ENCODE measurements around the gene DHX35. TPM values are rescaled to one million over a fixed set of nuclear protein-coding genes. Genes with fewer than 3 reads are reported as not detected.

DHX35 gene
- polyA plus RNA-seq, 1 donor from 2014 or later: 21.3 TPM

DNA sequence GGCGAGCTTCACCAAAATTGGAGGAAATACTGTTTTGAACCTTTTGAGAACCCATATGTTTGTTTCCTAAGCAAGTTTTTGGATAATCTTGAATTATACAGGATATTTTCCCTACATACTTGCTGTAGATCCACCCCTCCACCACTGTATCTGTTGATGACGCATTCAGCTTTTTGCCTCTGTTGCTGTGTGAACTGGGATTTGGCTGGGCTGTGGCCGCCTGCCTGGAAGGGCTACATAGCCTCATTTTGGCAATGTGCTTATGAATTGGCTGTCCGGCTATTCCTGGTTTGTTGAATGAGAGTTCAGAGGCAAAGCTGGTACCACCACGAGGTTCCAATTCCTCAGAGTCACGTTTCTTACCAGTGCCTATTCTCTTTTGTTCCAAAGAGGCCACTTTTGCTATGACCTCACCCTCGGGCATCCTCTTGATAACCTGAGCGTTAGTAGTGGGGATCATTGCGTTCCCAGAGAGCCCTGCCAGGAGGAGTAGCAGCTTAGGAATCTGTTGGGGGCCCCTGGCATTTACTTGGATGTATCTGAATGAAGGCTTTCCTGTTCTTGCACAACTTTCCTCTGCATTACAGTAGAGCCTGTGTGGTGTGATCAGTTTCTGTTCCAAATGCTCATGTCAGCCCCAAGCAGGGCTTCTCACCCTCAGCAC is 29.6 kb upstream of the DHX35 start:
- peaks cover 37% of the 10 kb centered on the region for H3K79me2 ChIP-seq (replicated peaks; ENCODE audit: insufficient read depth, low read length)
- no peak overlapping the region for H3K27ac ChIP-seq (ENCODE audit: low read length)
- no peak overlapping the region for H2AFZ ChIP-seq (ENCODE audit: low read depth, low read length)
- no peaks in the 10 kb centered on the region for H3F3A ChIP-seq (ENCODE audit: insufficient read depth, low read length, poor library complexity, severe bottlenecking)
- H3K9me3 ChIP-seq (ENCODE audit: low read length): no peaks in the 10 kb centered on the region
- H3K36me3 ChIP-seq (ENCODE audit: insufficient read depth, low read length): no peaks in the 10 kb centered on the region
- no peaks in the 10 kb centered on the region for H4K20me1 ChIP-seq (ENCODE audit: insufficient read depth)
- no peak overlapping the region for H3K4me3 ChIP-seq (ENCODE audit: low read length)
- no peak overlapping the region for H3K9ac ChIP-seq (ENCODE audit: low read length)
- H3K4me2 ChIP-seq (ENCODE audit: low read length): no peak overlapping the region
- TF ChIP-seq, protein P1, sequence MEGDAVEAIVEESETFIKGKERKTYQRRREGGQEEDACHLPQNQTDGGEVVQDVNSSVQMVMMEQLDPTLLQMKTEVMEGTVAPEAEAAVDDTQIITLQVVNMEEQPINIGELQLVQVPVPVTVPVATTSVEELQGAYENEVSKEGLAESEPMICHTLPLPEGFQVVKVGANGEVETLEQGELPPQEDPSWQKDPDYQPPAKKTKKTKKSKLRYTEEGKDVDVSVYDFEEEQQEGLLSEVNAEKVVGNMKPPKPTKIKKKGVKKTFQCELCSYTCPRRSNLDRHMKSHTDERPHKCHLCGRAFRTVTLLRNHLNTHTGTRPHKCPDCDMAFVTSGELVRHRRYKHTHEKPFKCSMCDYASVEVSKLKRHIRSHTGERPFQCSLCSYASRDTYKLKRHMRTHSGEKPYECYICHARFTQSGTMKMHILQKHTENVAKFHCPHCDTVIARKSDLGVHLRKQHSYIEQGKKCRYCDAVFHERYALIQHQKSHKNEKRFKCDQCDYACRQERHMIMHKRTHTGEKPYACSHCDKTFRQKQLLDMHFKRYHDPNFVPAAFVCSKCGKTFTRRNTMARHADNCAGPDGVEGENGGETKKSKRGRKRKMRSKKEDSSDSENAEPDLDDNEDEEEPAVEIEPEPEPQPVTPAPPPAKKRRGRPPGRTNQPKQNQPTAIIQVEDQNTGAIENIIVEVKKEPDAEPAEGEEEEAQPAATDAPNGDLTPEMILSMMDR (IDR thresholded peaks at IDR 0.05; ENCODE audit: poor library complexity, severe bottlenecking): no peak
- TF ChIP-seq, protein P2, sequence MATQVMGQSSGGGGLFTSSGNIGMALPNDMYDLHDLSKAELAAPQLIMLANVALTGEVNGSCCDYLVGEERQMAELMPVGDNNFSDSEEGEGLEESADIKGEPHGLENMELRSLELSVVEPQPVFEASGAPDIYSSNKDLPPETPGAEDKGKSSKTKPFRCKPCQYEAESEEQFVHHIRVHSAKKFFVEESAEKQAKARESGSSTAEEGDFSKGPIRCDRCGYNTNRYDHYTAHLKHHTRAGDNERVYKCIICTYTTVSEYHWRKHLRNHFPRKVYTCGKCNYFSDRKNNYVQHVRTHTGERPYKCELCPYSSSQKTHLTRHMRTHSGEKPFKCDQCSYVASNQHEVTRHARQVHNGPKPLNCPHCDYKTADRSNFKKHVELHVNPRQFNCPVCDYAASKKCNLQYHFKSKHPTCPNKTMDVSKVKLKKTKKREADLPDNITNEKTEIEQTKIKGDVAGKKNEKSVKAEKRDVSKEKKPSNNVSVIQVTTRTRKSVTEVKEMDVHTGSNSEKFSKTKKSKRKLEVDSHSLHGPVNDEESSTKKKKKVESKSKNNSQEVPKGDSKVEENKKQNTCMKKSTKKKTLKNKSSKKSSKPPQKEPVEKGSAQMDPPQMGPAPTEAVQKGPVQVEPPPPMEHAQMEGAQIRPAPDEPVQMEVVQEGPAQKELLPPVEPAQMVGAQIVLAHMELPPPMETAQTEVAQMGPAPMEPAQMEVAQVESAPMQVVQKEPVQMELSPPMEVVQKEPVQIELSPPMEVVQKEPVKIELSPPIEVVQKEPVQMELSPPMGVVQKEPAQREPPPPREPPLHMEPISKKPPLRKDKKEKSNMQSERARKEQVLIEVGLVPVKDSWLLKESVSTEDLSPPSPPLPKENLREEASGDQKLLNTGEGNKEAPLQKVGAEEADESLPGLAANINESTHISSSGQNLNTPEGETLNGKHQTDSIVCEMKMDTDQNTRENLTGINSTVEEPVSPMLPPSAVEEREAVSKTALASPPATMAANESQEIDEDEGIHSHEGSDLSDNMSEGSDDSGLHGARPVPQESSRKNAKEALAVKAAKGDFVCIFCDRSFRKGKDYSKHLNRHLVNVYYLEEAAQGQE (IDR thresholded peaks at IDR 0.05; ENCODE audit: borderline replicate concordance): no peak
- TF ChIP-seq POLR2AphosphoS5 (IDR thresholded peaks at IDR 0.05) (no peak), EP300 (conservative IDR thresholded peaks at IDR 0.05; ENCODE audit: poor library complexity, severe bottlenecking) (no peak), MXI1 (conservative IDR thresholded peaks at IDR 0.05; ENCODE audit: poor library complexity, severe bottlenecking) (no peak), SMC3 (conservative IDR thresholded peaks at IDR 0.05; ENCODE audit: poor library complexity) (no peak), TAF1 (IDR thresholded peaks at IDR 0.05; ENCODE audit: low read depth) (no peak), EZH2 (IDR thresholded peaks at IDR 0.05; ENCODE audit: borderline replicate concordance, insufficient read depth, low read length, poor library complexity, severe bottlenecking) (no peak), RAD21 (conservative IDR thresholded peaks at IDR 0.05) (no peak)
- no peaks in the 10 kb centered on the region for H3K9me2 ChIP-seq (ENCODE audit: insufficient read depth, low read length)
- H3K27me3 ChIP-seq (ENCODE audit: insufficient read depth, low read depth, low read length): no peaks in the 10 kb centered on the region

DNA sequence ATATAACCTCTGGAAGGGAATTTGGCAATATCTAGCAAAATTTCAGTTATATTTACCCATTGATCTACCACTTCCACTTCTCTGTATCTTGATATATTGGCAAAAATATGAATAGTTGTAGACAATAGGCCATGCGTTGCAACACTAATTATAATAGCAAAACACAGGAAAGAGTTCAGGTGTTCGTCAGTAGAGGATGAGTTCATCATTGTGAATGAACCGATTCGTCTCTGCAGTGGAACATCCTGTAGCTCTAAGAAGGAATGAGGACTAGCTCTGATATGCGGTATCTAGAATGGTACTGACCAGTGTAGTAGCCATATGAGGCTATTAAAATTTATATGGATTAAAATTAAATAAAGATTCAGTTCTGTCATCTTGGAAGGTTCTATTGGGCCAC is 27.6 kb upstream of the DHX35 start:
- Histone ChIP-seq H3K4me2 (ENCODE audit: low read length) (no peak overlapping the region), H4K20me1 (ENCODE audit: insufficient read depth) (no peaks in the 10 kb centered on the region), H3F3A (ENCODE audit: insufficient read depth, low read length, poor library complexity, severe bottlenecking) (no peaks in the 10 kb centered on the region), H3K9ac (ENCODE audit: low read length) (no peak overlapping the region), H3K36me3 (ENCODE audit: insufficient read depth, low read length) (no peaks in the 10 kb centered on the region), H3K27ac (ENCODE audit: low read length) (no peak overlapping the region), H3K79me2 (replicated peaks; ENCODE audit: insufficient read depth, low read length) (peaks cover 22% of the 10 kb centered on the region), H3K9me3 (ENCODE audit: low read length) (no peaks in the 10 kb centered on the region), H2AFZ (ENCODE audit: low read depth, low read length) (no peak overlapping the region), H3K9me2 (ENCODE audit: insufficient read depth, low read length) (no peaks in the 10 kb centered on the region), H3K4me3 (ENCODE audit: low read length) (no peak overlapping the region), H3K27me3 (ENCODE audit: insufficient read depth, low read depth, low read length) (no peaks in the 10 kb centered on the region)
- TF ChIP-seq, protein P2 (IDR thresholded peaks at IDR 0.05; ENCODE audit: borderline replicate concordance): no peak
- TF ChIP-seq SMC3 (conservative IDR thresholded peaks at IDR 0.05; ENCODE audit: poor library complexity): no peak
- TF ChIP-seq POLR2AphosphoS5 (IDR thresholded peaks at IDR 0.05): no peak
- no peak for TF ChIP-seq EZH2 (IDR thresholded peaks at IDR 0.05; ENCODE audit: borderline replicate concordance, insufficient read depth, low read length, poor library complexity, severe bottlenecking)
- TF ChIP-seq EP300 (conservative IDR thresholded peaks at IDR 0.05; ENCODE audit: poor library complexity, severe bottlenecking): no peak
- TF ChIP-seq, protein P1 (IDR thresholded peaks at IDR 0.05; ENCODE audit: poor library complexity, severe bottlenecking): no peak
- TF ChIP-seq MXI1 (conservative IDR thresholded peaks at IDR 0.05; ENCODE audit: poor library complexity, severe bottlenecking): no peak
- TF ChIP-seq RAD21 (conservative IDR thresholded peaks at IDR 0.05): no peak
- TF ChIP-seq TAF1 (IDR thresholded peaks at IDR 0.05; ENCODE audit: low read depth): no peak

Data from neural cell (in vitro differentiated cells).